T-cell (primary cell): Measurements from ENCODE around the gene MAGEB16. TPM values are rescaled to one million over a fixed set of nuclear protein-coding genes. Genes with fewer than 3 reads are reported as not detected.

Source experiments
- ATAC-seq, 4 experiments: fragments of 200-7000 bp in 3 of 4; fragments of 150-1000 bp in 1 of 4; cut with Tn5 transposase; replicated peaks in 1 of 4; 1 replicate in 3 of 4; 2 replicates in 1 of 4; pipeline ENCODE4 v1.10.0; 2021; ENCODE audit warnings: moderate library complexity in 3 of 4, mild to moderate bottlenecking in 2 of 4, moderate number of reproducible peaks in 1 of 4
- CTCF ChIA-PET, 2 donors: fragments of 300-600 bp; sonication (Branson Sonifier 250); formaldehyde crosslinking; loops; one replicate each; lab custom pipeline; 2022; ENCODE audit warnings: antibody characterized with exemption in 2 of 2; lab: Charles Lee
- POLR2A ChIA-PET, 2 donors: fragments of 300-600 bp; sonication (Branson Sonifier 250); formaldehyde crosslinking; loops; one replicate each; lab custom pipeline; 2022; ENCODE audit warnings: antibody characterized with exemption in 2 of 2; lab: Charles Lee
- DNase-seq, 35 experiments: peaks; one replicate each; pipeline versions ENCODE4 v3.0.0 to v3.0.0-alpha.2; 2013 to 2023
- H3K27ac ChIP-seq: one replicate; pipeline ENCODE4 v1.5.1; 2013; ENCODE audit warnings: low read length
- H3K27me3 ChIP-seq, 2 experiments: replicated peaks in 1 of 2; 1 replicate in 1 of 2; 2 replicates in 1 of 2; pipeline versions ENCODE4 v1.6.1 to v1.7.0; 2013; ENCODE audit warnings: low read length in 1 of 2, mixed read lengths in 1 of 2; ENCODE audit not compliant: control insufficient read depth in 2 of 2, insufficient read depth in 2 of 2; ENCODE audit errors: extremely low read depth in 1 of 2
- H3K36me3 ChIP-seq, 2 donors: 1 replicate in 1 of 2; 2 replicates in 1 of 2; pipeline versions ENCODE4 v1.6.1 to v1.7.0; 2013; ENCODE audit warnings: low read length in 1 of 2; ENCODE audit not compliant: control insufficient read depth in 2 of 2, insufficient read depth in 1 of 2; ENCODE audit errors: extremely low read depth in 1 of 2
- H3K4me1 ChIP-seq, 2 experiments: 1 replicate in 1 of 2; 2 replicates in 1 of 2; pipeline versions ENCODE4 v1.6.1 to v1.7.0; 2013; ENCODE audit warnings: low read length in 2 of 2, mixed read lengths in 1 of 2; ENCODE audit not compliant: insufficient read depth in 2 of 2, control insufficient read depth in 1 of 2; ENCODE audit errors: extremely low read depth in 1 of 2
- H3K4me3 ChIP-seq, 2 donors: 1 replicate in 1 of 2; 2 replicates in 1 of 2; pipeline versions ENCODE4 v1.5.1 to v1.7.0; 2013; ENCODE audit warnings: mild to moderate bottlenecking in 2 of 2, low read length in 1 of 2, moderate library complexity in 1 of 2; ENCODE audit not compliant: control insufficient read depth in 1 of 2; ENCODE audit errors: extremely low read depth in 1 of 2
- H3K9me3 ChIP-seq: 2 replicates; pipeline ENCODE4 v1.7.0; 2013
- H3K27ac Mint-ChIP-seq, 2 donors: one replicate each; pipeline ENCODE4 v1.8.0; 2020 to 2021; ENCODE audit warnings: mild to moderate bottlenecking in 2 of 2, mixed read lengths in 2 of 2
- H3K27me3 Mint-ChIP-seq, 2 donors: one replicate each; pipeline ENCODE4 v1.8.0; 2021 to 2022; ENCODE audit warnings: mixed read lengths in 2 of 2
- H3K36me3 Mint-ChIP-seq: one replicate; pipeline ENCODE4 v1.8.0; 2021; ENCODE audit warnings: mixed read lengths
- H3K4me1 Mint-ChIP-seq, 3 donors: one replicate each; pipeline ENCODE4 v1.8.0; 2020 to 2022; ENCODE audit warnings: mixed read lengths in 3 of 3, mild to moderate bottlenecking in 1 of 3
- H3K4me3 Mint-ChIP-seq, 3 donors: one replicate each; pipeline ENCODE4 v1.8.0; 2020 to 2022; ENCODE audit warnings: mild to moderate bottlenecking in 3 of 3, mixed read lengths in 3 of 3, moderate library complexity in 3 of 3
- H3K9me3 Mint-ChIP-seq, 3 donors: one replicate each; pipeline ENCODE4 v1.8.0; 2020 to 2022; ENCODE audit warnings: mixed read lengths in 3 of 3
- WGBS: methylation state at CpG from one replicate; pipeline ENCODE4 v1.1.5; 2013; ENCODE audit warnings: missing lambda C conversion rate; ENCODE audit not compliant: insufficient coverage; 5-methylcytosine and 5-hydroxymethylcytosine counted together
- total RNA-seq, 35 experiments: library from RNA in 6 of 35; stranded (reverse) in 6 of 35; fragments of 120-200 nt in 1 of 35; gene quantifications; one replicate each; pipeline versions ENCODE4 v1.2.1 to v1.2.4 and lab custom pipeline; 2013 to 2026

Gene MAGEB16
- total RNA-seq, 5 donors from 2014 or later (not counting 1 experiment from before 2014, with no cell fraction given): not detected

- Histone ChIP-seq H3K4me1 (no peaks in the 10 kb centered on the region), H3K36me3 (no peaks in the 10 kb centered on the region), H3K4me3 (no peak overlapping the region), H3K9me3 (no peaks in the 10 kb centered on the region), H3K27me3 (no peaks in the 10 kb centered on the region), H3K27ac (no peak overlapping the region)
- peaks cover 0 to 4% of the 10 kb centered on the region in 2 donors for H3K27me3 Mint-ChIP-seq
- H3K4me1 Mint-ChIP-seq: no peaks in the 10 kb centered on the region
- no peak overlapping the region for H3K4me3 Mint-ChIP-seq
- POLR2A ChIA-PET: no interaction called here
- CTCF ChIA-PET: no interaction called here
- ATAC-seq (no peak), DNase-seq (no peak)
- H3K36me3 Mint-ChIP-seq: no peaks in the 10 kb centered on the region
- no peak overlapping the region for H3K27ac Mint-ChIP-seq
- peaks cover 0 to 6% (median 0%) of the 10 kb centered on the region in 3 donors for H3K9me3 Mint-ChIP-seq
- no CpG with 5 or more reads among the region's 4 CpGs for WGBS
Measured at GRCh38 chrX:35809781-35810180, 11.6 kb downstream of the MAGEB16 start.

GRCh38 chrX:35819241-35819640, 21.1 kb downstream of the MAGEB16 start:
- DNase-seq (no peak), ATAC-seq (no peak)
- Histone ChIP-seq H3K27ac (no peak overlapping the region), H3K36me3 (no peaks in the 10 kb centered on the region), H3K4me3 (no peak overlapping the region), H3K27me3 (no peaks in the 10 kb centered on the region), H3K4me1 (no peaks in the 10 kb centered on the region), H3K9me3 (no peaks in the 10 kb centered on the region)
- no CpG with 5 or more reads among the region's 4 CpGs for WGBS
- CTCF ChIA-PET: no interaction called here
- no peaks in the 10 kb centered on the region for H3K4me1 Mint-ChIP-seq
- no peaks in the 10 kb centered on the region for H3K36me3 Mint-ChIP-seq
- H3K4me3 Mint-ChIP-seq: no peak overlapping the region
- peaks cover 0 to 2% (median 0%) of the 10 kb centered on the region in 3 donors for H3K9me3 Mint-ChIP-seq
- no peaks in the 10 kb centered on the region for H3K27me3 Mint-ChIP-seq
- POLR2A ChIA-PET: no interaction called here
- H3K27ac Mint-ChIP-seq: no peak overlapping the region

GRCh38 chrX:35826503-35826902, 28.4 kb downstream of the MAGEB16 start:
- no peaks in the 10 kb centered on the region for H3K36me3 ChIP-seq
- H3K9me3 ChIP-seq: no peaks in the 10 kb centered on the region
- peaks cover 0 to 6% (median 2%) of the 10 kb centered on the region in 3 donors for H3K9me3 Mint-ChIP-seq
- H3K27ac ChIP-seq: no peak overlapping the region
- no peaks in the 10 kb centered on the region for H3K4me1 ChIP-seq
- CTCF ChIA-PET: no interaction called here
- no peak overlapping the region for H3K27ac Mint-ChIP-seq
- H3K36me3 Mint-ChIP-seq: no peaks in the 10 kb centered on the region
- WGBS: 71% methylated on average over 1 of the region's 1 CpG
- no peaks in the 10 kb centered on the region for H3K27me3 Mint-ChIP-seq
- POLR2A ChIA-PET: no interaction called here
- no peak overlapping the region for H3K4me3 Mint-ChIP-seq
- H3K4me1 Mint-ChIP-seq: no peaks in the 10 kb centered on the region
- H3K4me3 ChIP-seq: no peak overlapping the region
- no peaks in the 10 kb centered on the region for H3K27me3 ChIP-seq
- ATAC-seq (no peak), DNase-seq (no peak)

GRCh38 chrX:35829501-35829900, 31.4 kb downstream of the MAGEB16 start:
- H3K27me3 ChIP-seq: no peaks in the 10 kb centered on the region
- peaks cover 0 to 4% of the 10 kb centered on the region in 2 donors for H3K27me3 Mint-ChIP-seq
- DNase-seq (no peak), ATAC-seq (no peak)
- peaks cover 0 to 6% (median 0%) of the 10 kb centered on the region in 3 donors for H3K9me3 Mint-ChIP-seq
- ChIA-PET CTCF (no interaction called here), POLR2A (no interaction called here)
- no peak overlapping the region for H3K4me3 Mint-ChIP-seq
- H3K4me1 ChIP-seq: no peaks in the 10 kb centered on the region
- H3K9me3 ChIP-seq: no peaks in the 10 kb centered on the region
- no peak overlapping the region for H3K27ac Mint-ChIP-seq
- H3K36me3 Mint-ChIP-seq: no peaks in the 10 kb centered on the region
- H3K36me3 ChIP-seq: no peaks in the 10 kb centered on the region
- no peaks in the 10 kb centered on the region for H3K4me1 Mint-ChIP-seq
- H3K27ac ChIP-seq: no peak overlapping the region
- no peak overlapping the region for H3K4me3 ChIP-seq
- no CpG with 5 or more reads among the region's 3 CpGs for WGBS

GRCh38 chrX:35841872-35842271, 43.7 kb downstream of the MAGEB16 start:
- Histone ChIP-seq H3K27me3 (no peaks in the 10 kb centered on the region), H3K27ac (no peak overlapping the region), H3K4me1 (no peaks in the 10 kb centered on the region), H3K9me3 (no peaks in the 10 kb centered on the region), H3K4me3 (no peak overlapping the region), H3K36me3 (no peaks in the 10 kb centered on the region)
- Mint-ChIP-seq H3K4me3 (no peak overlapping the region), H3K27me3 (peaks cover 0 to 5% of the 10 kb centered on the region in 2 donors), H3K27ac (no peak overlapping the region), H3K36me3 (no peaks in the 10 kb centered on the region), H3K4me1 (no peaks in the 10 kb centered on the region), H3K9me3 (no peaks in the 10 kb centered on the region)
- no peak for DNase-seq
- WGBS: 80% methylated on average over 1 of the region's 2 CpGs
- ChIA-PET CTCF (no interaction called here), POLR2A (no interaction called here)
- ATAC-seq: no peak

GRCh38 chrX:35842674-35843073, 44.5 kb downstream of the MAGEB16 start:
- peaks cover 0 to 5% of the 10 kb centered on the region in 2 donors for H3K27me3 Mint-ChIP-seq
- no peak overlapping the region for H3K27ac Mint-ChIP-seq
- ATAC-seq (no peak), DNase-seq (no peak)
- Histone ChIP-seq H3K36me3 (no peaks in the 10 kb centered on the region), H3K4me3 (no peak overlapping the region), H3K9me3 (no peaks in the 10 kb centered on the region), H3K4me1 (no peaks in the 10 kb centered on the region), H3K27ac (no peak overlapping the region), H3K27me3 (no peaks in the 10 kb centered on the region)
- H3K4me1 Mint-ChIP-seq: no peaks in the 10 kb centered on the region
- no peaks in the 10 kb centered on the region for H3K9me3 Mint-ChIP-seq
- CTCF ChIA-PET: no interaction called here
- no peak overlapping the region for H3K4me3 Mint-ChIP-seq
- 0% methylated on average over 1 of the region's 3 CpGs for WGBS
- POLR2A ChIA-PET: no interaction called here
- no peaks in the 10 kb centered on the region for H3K36me3 Mint-ChIP-seq

- Histone ChIP-seq H3K27ac (no peak overlapping the region), H3K36me3 (no peaks in the 10 kb centered on the region), H3K27me3 (no peaks in the 10 kb centered on the region), H3K4me3 (no peak overlapping the region), H3K4me1 (no peaks in the 10 kb centered on the region), H3K9me3 (no peaks in the 10 kb centered on the region)
- Mint-ChIP-seq H3K27ac (no peak overlapping the region), H3K4me3 (no peak overlapping the region), H3K4me1 (no peaks in the 10 kb centered on the region), H3K27me3 (peaks cover 0 to 10% of the 10 kb centered on the region in 2 donors), H3K36me3 (no peaks in the 10 kb centered on the region), H3K9me3 (peaks cover 0 to 2% (median 0%) of the 10 kb centered on the region in 3 donors)
- ChIA-PET POLR2A (no interaction called here), CTCF (no interaction called here)
- ATAC-seq: no peak
- no CpG with 5 or more reads among the region's 4 CpGs for WGBS
- DNase-seq: no peak
Measured at GRCh38 chrX:35847736-35848135, 49.6 kb downstream of the MAGEB16 start.
